NT2/D1 (cell line): Measurements from ENCODE around the gene TLCD2.
"Not testable (repeated sequence)": the region's sequence is repeated elsewhere in the genome, so short reads cannot be mapped to it uniquely, and the experiment has no call there.

Experiments used
- SUZ12 ChIP-seq: IDR thresholded peaks from 2 replicates; pipeline ENCODE4 v1.6.1; 2011; ENCODE audit not compliant: insufficient read length, insufficient read depth; ENCODE audit errors: extremely low read depth
- YY1 ChIP-seq: IDR thresholded peaks from 2 replicates; pipeline ENCODE4 v1.6.1; 2011; ENCODE audit not compliant: insufficient read length, insufficient read depth
- ZNF274 ChIP-seq: IDR thresholded peaks from 2 replicates; pipeline ENCODE4 v1.6.1; 2011; ENCODE audit warnings: mild to moderate bottlenecking, low read depth, low read length

DNA sequence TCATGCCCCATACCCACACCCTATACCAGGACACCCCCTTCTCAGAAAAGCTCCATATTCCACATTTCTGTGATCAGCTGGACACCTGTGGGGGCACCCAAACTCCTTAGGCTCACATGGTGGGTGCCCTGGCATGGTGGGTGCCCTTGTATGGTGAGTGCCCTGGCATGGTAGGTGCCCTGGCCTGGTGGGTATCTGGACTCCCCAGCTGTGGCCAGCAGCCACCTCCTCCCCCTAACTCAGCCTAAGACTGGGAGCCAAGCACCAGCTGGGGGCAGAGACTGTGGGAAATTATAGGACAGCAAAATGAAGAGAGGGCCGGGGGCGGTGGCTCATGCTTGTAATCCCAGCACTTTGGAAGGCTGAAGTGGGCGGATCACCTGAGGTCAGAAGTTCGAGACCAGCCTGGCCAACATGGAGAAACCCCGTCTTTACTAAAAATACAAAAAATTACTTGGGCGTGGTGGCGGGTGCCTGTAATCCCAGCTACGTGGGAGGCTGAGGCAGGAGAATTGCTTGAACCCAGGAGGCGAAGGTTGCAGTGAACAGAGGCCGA, 1.3 kb downstream of the TLCD2 start:
- TF ChIP-seq SUZ12, YY1, ZNF274: not testable (repeated sequence)
